ENCODE measurements around the gene DOK5.

DOK5 gene

DNA sequence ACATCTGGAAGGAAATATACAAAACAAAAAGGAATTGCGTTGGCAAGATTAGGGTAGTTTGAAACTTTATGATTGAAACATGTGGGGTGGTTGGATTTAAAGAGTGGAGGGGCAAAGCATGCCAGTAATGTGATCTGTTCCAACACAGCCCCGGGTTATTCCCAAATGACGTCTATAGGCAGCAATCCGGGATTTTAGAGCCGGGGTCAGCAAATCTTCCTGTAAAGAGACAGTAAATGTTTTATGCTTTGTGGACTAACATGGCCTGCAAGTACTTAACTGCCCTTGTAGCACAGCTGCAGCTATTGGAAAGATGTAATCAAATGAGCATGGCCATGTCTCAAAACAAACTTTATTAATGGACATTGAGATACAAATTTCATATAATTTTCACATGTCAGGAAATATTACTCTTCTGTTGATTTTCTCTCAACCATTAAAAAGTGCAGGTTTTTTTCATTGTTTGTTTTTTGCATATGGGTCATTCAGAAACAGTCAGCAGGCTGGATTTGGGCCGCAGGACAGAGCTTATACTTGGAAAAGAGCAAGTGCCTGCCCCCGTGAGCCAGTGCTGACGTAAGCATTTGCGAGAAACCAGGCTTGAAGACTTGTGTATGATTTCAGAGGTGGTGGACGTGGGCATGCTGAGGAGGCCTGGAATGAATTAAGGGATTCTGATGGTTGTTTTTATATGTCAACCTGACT, 136.5 kb downstream of the DOK5 start:
- no peak for DNase-seq (ENCODE audit: low read depth)

GRCh38 chr20:54618412-54618811, 143.0 kb downstream of the DOK5 start:
- DNase-seq (ENCODE audit: low read depth), result no peak

- DNase-seq (ENCODE audit: low read depth), result no peak
These were observed 143.8 kb downstream of the DOK5 start for GRCh38 chr20:54619181-54619580.

DNA sequence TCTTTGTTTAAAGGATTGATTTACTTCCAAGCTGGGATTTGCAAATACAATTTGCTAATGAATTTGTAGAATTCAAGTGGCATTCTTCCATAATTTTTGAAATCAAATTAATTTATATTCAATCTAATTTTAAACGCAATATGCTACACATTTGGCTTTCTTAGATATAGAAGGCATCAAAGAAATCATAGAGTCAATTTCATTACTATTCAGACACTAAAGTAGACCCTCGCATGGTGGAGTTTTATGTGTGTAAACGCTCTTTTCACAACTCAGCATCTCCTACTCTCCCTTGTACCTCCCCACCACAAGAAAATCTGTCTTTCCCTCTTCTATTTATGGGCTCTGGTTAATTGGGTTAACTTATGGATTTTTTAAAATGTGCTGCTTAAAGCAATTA, 144.3 kb downstream of the DOK5 start:
- no peak for DNase-seq (ENCODE audit: low read depth)

GRCh38 chr20:54620611-54621010, 145.2 kb downstream of the DOK5 start:
- DNase-seq (ENCODE audit: low read depth), result no peak

GRCh38 chr20:54622333-54623295, 147.2 kb downstream of the DOK5 start:
- DNase-seq (ENCODE audit: low read depth), result no peak

DNA sequence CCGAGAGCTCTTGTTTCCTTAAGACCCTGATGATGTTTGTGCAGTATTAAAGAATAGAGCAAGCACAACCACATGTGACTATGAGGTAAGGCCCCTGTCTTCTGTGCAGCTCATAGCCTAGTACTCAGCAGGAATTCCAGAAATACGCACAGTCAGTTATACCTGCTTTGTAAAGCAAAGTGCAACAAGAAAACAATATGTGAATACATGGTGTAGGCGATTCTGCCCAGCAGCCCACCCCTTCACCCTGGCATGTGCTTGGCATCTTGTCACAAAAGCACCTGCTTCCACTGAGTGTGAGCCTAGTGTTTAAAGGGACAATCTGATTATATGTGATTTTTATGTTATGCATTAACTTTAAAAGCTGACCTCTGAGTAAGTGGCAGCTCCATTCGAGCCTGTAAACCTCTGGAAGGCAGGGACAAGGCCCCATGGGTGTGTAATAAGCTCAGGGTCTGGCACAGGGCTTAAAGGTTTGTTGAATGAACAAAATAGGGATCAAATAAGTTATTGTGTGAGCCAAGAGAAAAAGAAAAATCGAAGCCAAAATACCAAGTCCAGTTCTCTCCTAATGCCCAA, 148.7 kb downstream of the DOK5 start:
- no peak for DNase-seq (ENCODE audit: low read depth)

- no peak for DNase-seq (ENCODE audit: low read depth)
These were observed 149.5 kb downstream of the DOK5 start for GRCh38 chr20:54624706-54625390.

- no peak for DNase-seq (ENCODE audit: low read depth)
These were observed 150.1 kb downstream of the DOK5 start for GRCh38 chr20:54625497-54625896.

DNA sequence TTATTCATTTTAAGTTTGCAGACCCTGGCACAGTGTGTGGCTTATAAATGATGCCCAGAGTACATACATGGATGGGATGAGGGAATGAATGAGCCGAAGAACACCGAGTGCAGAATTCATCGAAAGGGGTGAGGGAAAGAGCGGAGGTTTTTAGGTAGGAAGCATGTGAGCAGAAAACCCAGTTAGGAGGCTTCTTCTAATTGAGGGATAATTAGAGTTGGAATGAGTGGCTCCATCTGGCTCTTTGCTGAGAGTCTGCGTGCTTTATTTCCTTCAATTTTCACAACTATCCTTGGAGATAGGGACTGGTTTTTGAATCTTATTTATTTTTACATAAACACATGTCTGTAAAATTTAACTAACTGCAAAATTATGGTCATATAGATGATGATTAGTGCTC, 150.7 kb downstream of the DOK5 start:
- no peak for DNase-seq (ENCODE audit: low read depth)

DNA sequence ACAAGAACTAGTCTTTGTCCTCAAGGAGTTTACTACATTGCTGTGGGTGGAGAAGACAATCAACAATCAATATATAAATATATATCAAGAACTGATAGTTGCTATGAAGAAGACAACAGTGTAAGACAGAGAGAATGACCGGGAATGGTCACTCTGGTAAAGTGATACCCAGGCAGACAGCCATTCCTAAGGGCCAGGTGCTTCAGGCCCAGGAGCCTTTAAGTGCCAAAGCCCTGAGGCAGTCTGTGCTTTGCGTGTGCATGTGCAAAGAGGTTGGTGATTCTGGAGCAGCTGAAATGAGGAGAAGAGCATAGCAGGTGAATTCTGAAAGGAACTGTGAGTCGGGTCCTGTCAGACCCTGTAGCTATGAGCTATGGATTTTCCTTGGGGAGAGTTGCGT, 154.2 kb downstream of the DOK5 start:
- no peak for DNase-seq (ENCODE audit: low read depth)

DNA sequence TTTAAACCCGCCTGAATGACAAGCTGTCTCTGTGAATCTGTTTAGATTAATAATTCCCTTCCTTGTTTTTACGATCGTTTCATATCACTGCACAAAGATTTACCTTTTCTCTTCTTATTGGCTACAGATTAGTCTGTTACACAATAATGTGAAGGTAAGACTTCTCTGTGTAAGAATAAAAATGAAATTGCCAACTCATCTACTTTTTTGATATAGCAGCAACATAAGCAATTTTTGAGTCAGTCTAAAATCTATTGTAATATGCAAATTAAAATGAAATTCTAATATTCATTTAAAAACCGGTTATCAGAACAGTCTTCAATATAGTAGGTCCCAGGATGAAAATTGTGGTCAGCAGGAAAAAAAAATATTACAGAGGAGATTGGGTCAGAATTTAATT, 155.2 kb downstream of the DOK5 start:
- no peak for DNase-seq (ENCODE audit: low read depth)

GRCh38 chr20:54631059-54631458, 155.7 kb downstream of the DOK5 start:
- no peak for DNase-seq (ENCODE audit: low read depth)

DNA sequence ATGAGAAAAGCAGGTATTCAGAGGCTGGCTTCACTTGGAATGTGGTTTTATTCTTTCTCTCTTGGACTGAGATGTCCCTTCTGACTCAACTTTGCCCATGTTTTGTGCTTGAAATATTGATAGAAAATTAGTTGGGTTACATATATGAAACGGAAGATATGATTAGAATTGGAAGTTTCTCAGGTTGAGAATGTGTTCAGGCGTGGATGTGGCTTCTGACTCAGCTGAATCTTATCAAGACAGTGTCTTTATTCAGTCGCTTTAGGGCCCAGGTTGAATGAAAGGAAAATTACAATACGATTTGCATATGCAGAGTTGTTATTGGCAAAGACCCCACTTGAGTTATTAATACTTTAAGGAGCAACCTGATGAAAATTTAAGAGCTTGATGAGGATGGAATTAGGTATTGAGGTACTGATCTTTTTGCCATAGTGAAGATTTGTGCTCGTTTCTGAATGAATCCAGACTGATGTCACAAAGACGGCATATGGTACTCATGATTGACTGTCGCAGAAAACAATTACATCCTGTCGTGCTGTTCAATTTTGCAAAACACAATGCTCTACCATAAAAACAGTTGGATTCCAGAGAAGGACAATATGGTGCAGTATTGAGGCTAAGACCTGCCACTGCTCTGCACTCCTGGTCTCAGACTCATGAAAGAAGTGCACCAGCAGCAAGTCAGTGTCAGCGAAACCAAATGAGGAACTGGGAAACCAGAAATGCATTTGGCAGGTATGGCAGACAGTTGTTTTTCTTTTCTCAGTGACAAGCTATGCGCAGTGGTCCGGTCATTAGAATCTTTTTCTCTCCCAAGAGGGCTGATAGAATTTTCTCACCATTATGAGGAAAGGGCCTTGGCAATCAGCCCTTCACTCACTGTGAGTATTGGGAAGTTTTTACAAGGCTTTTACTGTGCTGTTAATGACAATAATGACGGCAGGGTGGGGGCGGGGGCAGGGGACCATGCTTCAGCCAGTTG, 158.3 kb downstream of the DOK5 start:
- no peak for DNase-seq (ENCODE audit: low read depth)

DNA sequence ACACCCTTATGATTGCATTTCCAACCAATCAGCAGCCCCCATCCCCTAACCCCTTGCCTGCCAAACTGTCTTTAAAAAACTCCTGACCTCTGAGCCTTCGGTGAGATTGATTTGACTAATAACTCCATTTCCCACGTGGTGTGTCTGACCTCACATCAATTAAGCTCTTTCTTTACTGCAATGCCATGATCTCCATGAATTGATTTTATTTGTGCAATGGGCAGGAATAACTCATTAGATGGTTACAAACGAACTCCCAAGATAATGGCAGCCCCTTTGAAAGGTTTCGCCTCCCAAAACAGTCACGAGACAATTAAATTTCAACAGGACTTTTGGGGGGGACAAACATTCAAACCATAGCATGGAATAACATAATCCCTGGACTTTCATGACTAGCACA, 161.2 kb downstream of the DOK5 start:
- DNase-seq (ENCODE audit: low read depth), result no peak

DNA sequence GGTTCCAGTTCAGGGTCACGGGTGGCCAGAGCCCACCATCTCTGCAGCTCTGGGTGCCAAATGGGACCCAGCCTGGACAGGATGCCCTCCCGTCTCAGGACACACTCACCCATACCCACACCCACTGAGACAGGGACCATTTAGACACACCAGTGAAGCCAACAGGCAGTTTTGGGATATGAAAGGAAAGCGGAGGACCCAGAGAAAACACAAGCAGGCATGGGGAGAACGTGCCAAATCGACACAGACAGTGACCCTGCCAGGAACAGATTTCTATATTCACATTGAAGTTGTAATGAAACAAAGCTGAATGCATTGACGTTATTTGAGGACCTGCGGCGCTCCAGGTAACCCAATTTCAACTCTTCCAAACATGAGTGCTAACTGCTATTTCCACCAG, 164.5 kb downstream of the DOK5 start:
- no peak for DNase-seq (ENCODE audit: low read depth)

DNA sequence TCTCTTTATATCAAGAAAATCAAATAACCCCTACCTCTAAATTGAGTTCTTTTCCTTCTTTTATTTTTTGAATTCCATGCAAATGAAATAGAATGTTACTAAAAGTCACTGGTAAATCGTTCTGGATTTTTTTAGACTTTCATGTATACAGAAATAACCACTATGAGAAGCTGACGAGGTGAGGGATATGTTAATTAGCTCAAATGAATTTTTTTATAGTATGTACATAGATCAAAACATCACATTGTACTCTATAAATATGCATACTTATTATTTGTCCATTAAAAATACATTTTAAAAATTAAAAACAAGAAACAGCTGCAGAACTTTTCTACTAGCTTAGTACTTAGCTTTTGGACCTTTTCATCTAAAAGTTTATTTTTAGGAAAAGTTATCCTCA, 165.4 kb downstream of the DOK5 start:
- no peak for DNase-seq (ENCODE audit: low read depth)

DNA sequence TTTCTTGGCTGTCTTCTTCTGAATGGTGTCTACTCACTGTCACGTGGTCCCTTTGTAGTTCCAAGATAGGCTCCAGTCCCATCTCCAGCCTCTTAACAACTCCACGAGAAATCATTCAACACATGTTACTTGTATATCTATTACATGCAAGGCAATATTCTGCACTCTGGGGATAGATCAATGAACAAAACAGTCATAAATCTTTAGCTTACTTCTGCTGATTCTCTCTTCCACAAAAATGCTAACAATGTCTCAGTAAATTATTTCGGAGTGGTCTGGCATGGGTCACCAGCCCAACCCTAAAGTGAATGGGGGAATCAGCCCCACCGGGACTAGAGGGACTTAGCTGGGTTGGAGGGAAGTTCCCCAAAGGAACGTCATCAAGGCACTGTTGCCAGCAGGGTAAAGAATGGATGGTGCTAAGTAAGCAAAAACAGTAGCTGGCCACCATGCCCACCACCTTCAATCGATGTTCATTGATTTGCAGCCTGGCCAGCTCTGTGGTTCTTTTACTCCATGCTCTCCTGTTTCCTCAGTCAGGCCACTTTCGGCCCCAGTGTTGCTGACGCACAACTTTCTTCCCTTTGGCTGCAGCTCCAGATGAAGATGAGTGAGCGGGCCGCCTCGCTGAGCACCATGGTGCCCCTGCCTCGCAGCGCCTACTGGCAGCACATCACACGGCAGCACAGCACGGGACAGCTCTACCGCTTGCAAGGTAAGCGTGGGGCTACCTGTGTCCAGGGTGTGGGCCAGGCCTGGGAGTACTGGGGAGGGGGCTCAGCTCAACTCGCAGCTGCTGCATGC, 167.7 kb downstream of the DOK5 start:
- DNase-seq (ENCODE audit: low read depth), result no peak

- DNase-seq (ENCODE audit: low read depth), result no peak
These were observed 168.4 kb downstream of the DOK5 start for GRCh38 chr20:54643761-54644160.

GRCh38 chr20:54645445-54646155, 170.2 kb downstream of the DOK5 start:
- no peak for DNase-seq (ENCODE audit: low read depth)
